Measurements from ENCODE around the gene HFM1. TPM values are rescaled to one million over a fixed set of nuclear protein-coding genes. Genes with fewer than 3 reads are reported as not detected.

HFM1 gene
- polyA plus RNA-seq, 1 donor (not counting 4 experiments of a cell fraction or from before 2014, with no cell fraction given): not detected

GRCh38 chr1:91325456-91325855, 79.2 kb downstream of the HFM1 start:
- Histone ChIP-seq H4K20me1 (ENCODE audit: control insufficient read depth, extremely low read depth, insufficient read depth, low read length) (no peaks in the 10 kb centered on the region), H3K27ac (ENCODE audit: control insufficient read depth, insufficient read depth, low read length) (no peak overlapping the region), H3K27me3 (ENCODE audit: control insufficient read depth, extremely low read depth, insufficient read depth, low read length) (no peaks in the 10 kb centered on the region), H3K36me3 (ENCODE audit: control insufficient read depth in 2 of 2, extremely low read depth in 1 of 2, insufficient read depth in 2 of 2, low read length in 2 of 2) (no peaks in the 10 kb centered on the region), H3K9ac (ENCODE audit: control insufficient read depth, extremely low read depth, insufficient read depth, low read length) (no peak overlapping the region), H3K4me2 (ENCODE audit: control insufficient read depth, extremely low read depth, insufficient read depth, low read depth, low read length) (no peak overlapping the region), H2AFZ (ENCODE audit: control insufficient read depth, low read length) (no peak overlapping the region), H3K9me1 (ENCODE audit: control insufficient read depth, extremely low read depth, insufficient read depth, low read length) (no peaks in the 10 kb centered on the region), H3K9me3 (ENCODE audit: control insufficient read depth, low read depth, low read length) (no peaks in the 10 kb centered on the region), H3K4me3 (ENCODE audit: control insufficient read depth in 2 of 3, extremely low read depth in 1 of 3, insufficient read depth in 2 of 3, low read depth in 1 of 3, low read length in 3 of 3) (no peak overlapping the region), H3K4me1 (ENCODE audit: control insufficient read depth, extremely low read depth, insufficient read depth, low read length) (no peaks in the 10 kb centered on the region), H3K79me2 (ENCODE audit: control insufficient read depth, insufficient read depth, low read length) (no peaks in the 10 kb centered on the region)
- TF ChIP-seq, protein P1, sequence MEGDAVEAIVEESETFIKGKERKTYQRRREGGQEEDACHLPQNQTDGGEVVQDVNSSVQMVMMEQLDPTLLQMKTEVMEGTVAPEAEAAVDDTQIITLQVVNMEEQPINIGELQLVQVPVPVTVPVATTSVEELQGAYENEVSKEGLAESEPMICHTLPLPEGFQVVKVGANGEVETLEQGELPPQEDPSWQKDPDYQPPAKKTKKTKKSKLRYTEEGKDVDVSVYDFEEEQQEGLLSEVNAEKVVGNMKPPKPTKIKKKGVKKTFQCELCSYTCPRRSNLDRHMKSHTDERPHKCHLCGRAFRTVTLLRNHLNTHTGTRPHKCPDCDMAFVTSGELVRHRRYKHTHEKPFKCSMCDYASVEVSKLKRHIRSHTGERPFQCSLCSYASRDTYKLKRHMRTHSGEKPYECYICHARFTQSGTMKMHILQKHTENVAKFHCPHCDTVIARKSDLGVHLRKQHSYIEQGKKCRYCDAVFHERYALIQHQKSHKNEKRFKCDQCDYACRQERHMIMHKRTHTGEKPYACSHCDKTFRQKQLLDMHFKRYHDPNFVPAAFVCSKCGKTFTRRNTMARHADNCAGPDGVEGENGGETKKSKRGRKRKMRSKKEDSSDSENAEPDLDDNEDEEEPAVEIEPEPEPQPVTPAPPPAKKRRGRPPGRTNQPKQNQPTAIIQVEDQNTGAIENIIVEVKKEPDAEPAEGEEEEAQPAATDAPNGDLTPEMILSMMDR (optimal IDR thresholded peaks at IDR 0.05 in 1 of 3, IDR thresholded peaks at IDR 0.05 in 1 of 3, conservative IDR thresholded peaks at IDR 0.05 in 1 of 3; ENCODE audit: extremely low read depth in 1 of 3, insufficient read depth in 2 of 3, low read length in 3 of 3): no peak
- no peak for TF ChIP-seq EZH2 (IDR thresholded peaks at IDR 0.05; ENCODE audit: low read length)
- no peak for FAIRE-seq
- no peak for DNase-seq (ENCODE audit: low read depth, low spot score)
- dilution Hi-C loops (cut with MboI; ENCODE audit: extremely low pct_ligation_motif_present, low sequenced_read_pairs): no loop called here

DNA sequence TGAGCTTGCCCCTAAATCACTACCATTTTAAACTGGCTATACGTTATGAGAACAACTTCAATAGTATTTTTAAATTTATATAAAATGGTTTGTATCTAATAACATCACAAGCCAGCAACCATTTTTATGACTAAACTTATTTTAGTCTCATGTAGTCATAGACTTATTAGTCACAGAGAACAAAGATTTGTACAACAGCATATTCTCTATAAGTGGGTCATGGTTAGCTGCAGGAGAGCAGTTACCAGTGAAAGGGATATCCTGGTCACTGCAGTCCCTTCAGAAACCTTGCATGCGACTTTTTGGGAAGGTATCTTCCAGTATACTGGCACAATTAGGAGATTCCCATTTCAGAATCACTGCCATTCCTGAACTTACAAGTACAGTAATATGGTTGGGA, 90.0 kb downstream of the HFM1 start:
- no peaks in the 10 kb centered on the region for H3K9me3 ChIP-seq (ENCODE audit: control insufficient read depth, low read depth, low read length)
- DNase-seq (ENCODE audit: low read depth, low spot score) (no peak), FAIRE-seq (no peak)
- no peak for TF ChIP-seq EZH2 (IDR thresholded peaks at IDR 0.05; ENCODE audit: low read length)
- TF ChIP-seq, protein P1 (optimal IDR thresholded peaks at IDR 0.05 in 1 of 3, IDR thresholded peaks at IDR 0.05 in 1 of 3, conservative IDR thresholded peaks at IDR 0.05 in 1 of 3; ENCODE audit: extremely low read depth in 1 of 3, insufficient read depth in 2 of 3, low read length in 3 of 3): no peak
- dilution Hi-C loops (cut with MboI; ENCODE audit: extremely low pct_ligation_motif_present, low sequenced_read_pairs): no loop called here
- no peaks in the 10 kb centered on the region for H3K79me2 ChIP-seq (ENCODE audit: control insufficient read depth, insufficient read depth, low read length)
- H3K4me2 ChIP-seq (ENCODE audit: control insufficient read depth, extremely low read depth, insufficient read depth, low read depth, low read length): no peak overlapping the region
- H3K4me1 ChIP-seq (ENCODE audit: control insufficient read depth, extremely low read depth, insufficient read depth, low read length): no peaks in the 10 kb centered on the region
- no peak overlapping the region for H3K4me3 ChIP-seq (ENCODE audit: control insufficient read depth in 2 of 3, extremely low read depth in 1 of 3, insufficient read depth in 2 of 3, low read depth in 1 of 3, low read length in 3 of 3)
- H3K9ac ChIP-seq (ENCODE audit: control insufficient read depth, extremely low read depth, insufficient read depth, low read length): no peak overlapping the region
- no peaks in the 10 kb centered on the region for H3K36me3 ChIP-seq (ENCODE audit: control insufficient read depth in 2 of 2, extremely low read depth in 1 of 2, insufficient read depth in 2 of 2, low read length in 2 of 2)
- H2AFZ ChIP-seq (ENCODE audit: control insufficient read depth, low read length): no peak overlapping the region
- no peaks in the 10 kb centered on the region for H4K20me1 ChIP-seq (ENCODE audit: control insufficient read depth, extremely low read depth, insufficient read depth, low read length)
- no peak overlapping the region for H3K27ac ChIP-seq (ENCODE audit: control insufficient read depth, insufficient read depth, low read length)
- no peaks in the 10 kb centered on the region for H3K9me1 ChIP-seq (ENCODE audit: control insufficient read depth, extremely low read depth, insufficient read depth, low read length)
- no peaks in the 10 kb centered on the region for H3K27me3 ChIP-seq (ENCODE audit: control insufficient read depth, extremely low read depth, insufficient read depth, low read length)

Data from keratinocyte (primary cell).